HG03520 (cell line): Measurements from ENCODE around the gene SDK2.

Experiments used
- ATAC-seq: cut with Tn5 transposase; IDR thresholded peaks from one replicate; pipeline ENCODE4 v1.9.1; 2021; ENCODE audit warnings: mild to moderate bottlenecking, moderate library complexity; ENCODE audit not compliant: unreplicated experiment

Gene SDK2

DNA sequence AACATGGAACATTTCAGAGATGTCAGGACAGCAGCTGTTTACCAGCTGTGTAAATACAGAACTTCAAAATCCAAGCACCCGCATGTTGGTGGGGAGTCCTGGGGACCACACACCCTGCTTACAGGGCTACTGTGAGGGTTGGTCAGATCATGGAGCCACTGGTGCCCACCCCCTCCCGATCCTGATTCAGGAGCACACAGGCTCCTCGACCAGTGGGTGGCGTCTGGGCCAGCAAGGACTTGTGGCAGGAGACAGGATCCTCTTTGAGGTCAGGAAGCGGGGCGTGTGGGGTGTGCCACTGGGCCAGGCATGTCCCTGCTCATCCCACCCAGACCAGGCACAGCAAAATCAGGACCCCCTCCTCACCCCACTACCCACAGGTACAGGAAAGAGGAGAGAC is 83.6 kb downstream of the SDK2 start:
- ATAC-seq = no peak

DNA sequence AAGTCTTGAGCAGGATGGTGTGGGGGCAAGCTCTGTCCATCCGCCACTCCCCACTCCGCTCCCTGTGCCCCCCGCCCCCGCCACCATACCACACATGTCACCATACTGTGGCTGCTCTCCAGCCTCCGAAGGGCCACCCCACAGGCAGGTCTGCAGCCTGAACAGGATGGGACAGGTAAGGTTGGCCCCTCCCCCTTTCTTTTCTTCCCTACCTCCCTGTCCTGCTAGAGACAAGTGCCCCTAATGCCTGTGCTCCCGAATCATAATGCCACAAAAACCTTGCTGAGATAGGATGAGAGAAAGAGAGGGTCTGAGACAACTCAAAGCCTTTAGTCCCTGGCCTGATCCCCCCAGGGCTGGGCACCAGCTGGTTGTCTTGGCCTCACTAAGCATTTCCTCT is 84.7 kb downstream of the SDK2 start:
- ATAC-seq = no peak

DNA sequence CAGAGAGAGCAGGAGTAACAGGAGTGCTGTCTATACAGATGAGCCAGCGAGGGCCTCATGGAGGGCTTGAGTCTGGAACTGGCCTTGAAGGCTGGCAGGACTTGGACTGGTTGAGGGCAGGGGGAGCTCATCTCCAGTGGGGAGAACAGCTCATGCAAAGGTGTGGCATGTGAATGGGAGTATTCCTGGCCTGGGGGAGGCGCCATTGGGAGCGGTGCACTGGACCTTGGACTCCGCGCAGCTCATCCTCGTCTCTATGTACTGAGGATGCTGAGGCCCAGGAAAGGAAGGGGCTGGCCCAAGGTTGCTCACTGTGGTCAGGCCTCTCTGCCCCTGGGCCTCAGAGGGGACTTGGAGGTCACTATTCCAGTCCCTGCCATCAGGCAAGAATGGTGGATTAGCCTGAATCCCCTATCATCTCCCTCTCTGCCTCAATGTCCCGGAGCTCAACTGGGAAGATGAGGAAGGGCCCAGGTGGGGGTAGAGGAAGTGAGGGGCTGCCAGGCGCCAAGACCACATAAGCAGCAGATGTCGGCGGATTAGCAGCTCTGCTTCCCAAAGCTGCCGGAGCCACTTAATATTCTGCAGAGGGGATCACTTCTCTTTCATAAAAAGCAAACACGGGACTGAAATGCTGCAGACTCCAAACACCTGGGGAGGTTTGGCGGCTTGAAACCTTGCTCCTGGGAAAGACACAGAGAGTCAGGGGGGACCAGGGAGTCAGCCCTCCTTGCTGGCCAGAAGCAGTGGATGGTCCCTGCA is 88.9 kb downstream of the SDK2 start:
- no peak for ATAC-seq

DNA sequence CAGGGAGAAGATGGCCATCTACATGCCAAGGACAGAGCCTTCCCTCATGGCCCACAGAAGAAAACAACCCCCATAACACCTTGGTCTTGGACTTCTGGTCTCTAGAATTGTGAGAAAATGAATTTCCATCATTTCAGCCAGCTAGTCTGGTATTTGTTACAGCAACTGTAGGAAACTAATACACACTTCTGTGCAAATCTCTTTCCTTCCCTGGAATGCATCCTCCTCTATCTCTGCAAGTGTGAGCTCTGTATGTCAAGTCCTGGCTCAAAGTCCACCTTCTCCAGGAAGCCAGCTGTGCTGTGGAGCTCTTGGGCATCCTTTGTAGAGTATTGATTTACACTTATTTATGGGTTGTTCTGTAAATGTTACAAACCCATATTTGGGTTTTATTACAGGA is 89.7 kb downstream of the SDK2 start:
- no peak for ATAC-seq

DNA sequence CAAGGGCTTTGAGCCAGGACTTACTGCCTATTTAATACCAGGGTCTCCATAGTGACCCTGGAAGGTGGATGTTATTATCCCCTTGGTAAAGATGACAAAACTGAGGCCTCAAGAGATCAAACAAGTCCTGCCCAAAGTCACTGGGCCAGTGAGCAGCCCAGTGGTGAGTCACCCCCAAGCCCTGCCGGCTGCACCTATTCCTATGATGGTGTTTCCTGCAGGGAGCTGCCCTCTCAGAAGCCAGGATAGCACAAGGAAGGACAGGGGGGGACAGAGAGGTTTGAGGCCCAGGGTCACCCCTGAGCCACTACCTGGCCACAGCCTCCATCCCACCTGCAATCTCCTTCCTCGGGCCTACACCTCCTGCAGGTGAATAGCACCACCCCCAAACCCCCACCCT is 90.9 kb downstream of the SDK2 start:
- no peak for ATAC-seq

DNA sequence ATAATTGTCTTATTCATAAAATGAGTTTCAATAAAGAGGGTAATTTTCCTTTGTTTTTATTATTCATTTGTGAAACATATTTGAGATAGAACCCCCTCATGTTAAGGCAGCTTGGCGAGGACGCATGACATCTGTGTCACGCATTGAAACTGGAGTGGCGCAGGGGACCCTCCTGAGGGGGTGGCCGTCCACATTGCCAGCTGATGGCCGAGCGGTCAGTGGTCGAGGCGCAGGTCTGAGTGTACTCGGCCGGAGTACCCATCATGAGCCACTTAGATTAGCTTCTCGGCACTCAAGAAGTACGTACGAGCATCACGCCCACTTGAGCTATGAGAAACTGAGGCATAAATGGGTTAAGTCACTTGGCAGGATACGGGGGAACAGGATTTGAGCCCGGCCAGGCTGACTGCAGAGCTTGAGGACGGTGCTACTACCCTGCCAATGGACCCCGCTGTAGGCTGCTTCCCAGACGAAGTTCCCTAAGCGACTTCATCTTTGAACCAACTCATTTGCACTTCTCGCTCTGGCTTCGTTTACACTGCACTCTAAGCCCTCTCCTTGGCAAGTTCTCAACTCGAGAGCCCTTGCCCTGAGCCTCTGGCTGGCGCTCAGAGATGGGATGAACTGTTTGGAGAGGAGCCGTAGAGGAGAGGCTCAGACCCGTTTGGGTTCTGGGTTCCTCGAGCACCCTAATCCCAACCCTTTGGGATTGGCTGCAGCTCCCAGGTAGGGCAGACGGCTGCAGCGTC is 91.8 kb downstream of the SDK2 start:
- no peak for ATAC-seq

DNA sequence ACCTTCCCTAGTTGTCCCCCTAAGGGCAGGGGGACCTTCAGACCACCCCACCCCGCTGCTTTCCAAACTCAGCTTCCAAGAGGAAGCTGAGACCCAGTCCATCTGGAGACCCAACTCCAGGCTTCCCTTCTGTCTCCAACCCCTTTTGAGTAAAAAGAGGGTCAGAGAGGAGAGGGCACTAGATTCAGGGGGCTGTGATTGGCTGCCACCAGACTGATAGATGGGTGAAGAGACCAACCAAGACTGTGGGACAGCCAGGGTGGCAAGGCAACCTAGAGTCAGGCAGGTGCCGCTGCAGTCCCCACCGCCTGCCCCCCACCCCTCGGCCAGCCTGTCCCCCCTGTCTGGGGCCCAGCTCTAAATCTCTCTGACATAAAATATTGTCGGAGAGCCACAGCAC is 92.5 kb downstream of the SDK2 start:
- ATAC-seq = no peak

DNA sequence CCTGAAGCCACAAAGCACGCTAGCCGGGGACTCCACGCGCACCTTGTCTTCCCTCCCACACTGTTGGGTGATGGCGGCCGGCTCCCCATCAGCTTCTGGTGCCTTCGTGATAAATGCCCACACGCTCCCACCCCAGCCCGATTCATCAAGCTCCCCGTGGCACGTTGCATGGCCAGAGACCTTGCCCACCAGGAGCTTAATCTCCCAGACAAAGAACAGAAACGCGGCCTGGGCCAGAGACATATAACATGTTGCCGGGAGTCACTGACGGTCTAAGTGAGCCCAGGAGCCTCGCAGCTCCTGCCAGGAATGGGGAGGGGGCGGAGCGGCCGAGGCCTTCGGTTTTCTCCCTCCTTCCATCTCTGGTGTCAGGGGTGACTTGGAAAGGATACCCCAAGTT is 93.1 kb downstream of the SDK2 start:
- ATAC-seq = no peak

DNA sequence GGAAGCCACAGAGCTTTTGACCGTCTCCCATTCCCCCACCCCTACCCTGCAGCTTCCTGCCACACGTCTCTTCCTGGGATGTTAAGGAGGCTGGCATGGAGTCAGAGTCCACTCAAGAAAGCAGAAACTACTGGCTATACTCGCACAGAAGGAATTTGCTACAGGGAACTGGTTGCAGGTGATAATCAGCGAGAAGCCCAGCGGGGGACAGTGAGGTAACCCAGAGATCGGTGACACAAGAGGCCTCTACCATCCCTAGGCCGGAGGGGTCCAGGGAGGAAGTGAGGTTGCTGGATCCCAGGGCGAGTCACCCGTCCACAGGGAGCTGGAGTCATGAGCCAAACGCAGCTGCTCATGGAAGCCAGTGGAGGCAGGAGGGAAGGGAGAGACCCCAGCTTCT is 93.7 kb downstream of the SDK2 start:
- ATAC-seq = no peak

DNA sequence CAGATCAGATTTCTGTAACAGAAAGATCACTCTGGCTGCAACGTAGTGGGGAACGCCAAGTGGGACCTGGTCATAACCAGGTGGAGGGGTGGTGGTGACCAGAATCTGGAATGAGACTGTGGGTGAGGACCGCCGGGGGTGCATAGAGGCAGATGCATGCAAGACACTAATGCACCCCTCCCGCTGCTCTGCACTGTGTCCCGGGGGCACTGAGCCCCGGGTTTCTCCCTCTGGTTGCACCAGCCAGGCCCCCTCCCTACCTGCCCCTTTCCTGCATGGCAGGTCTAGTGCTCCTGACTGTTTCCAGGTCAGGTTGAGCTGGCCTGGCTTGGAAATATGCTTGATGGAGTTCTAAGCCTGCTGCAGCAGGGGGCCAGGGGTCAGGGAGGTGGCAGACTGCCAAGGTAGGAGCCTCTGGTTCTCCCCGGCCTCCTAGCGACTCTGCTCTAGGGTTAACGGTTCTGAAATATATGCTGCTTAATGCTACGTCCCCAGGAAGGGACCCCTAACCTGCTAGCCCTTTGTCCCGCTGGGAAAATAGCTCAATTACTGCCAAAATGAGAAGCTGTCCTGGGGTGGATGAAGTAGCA is 94.3 kb downstream of the SDK2 start:
- ATAC-seq = no peak

DNA sequence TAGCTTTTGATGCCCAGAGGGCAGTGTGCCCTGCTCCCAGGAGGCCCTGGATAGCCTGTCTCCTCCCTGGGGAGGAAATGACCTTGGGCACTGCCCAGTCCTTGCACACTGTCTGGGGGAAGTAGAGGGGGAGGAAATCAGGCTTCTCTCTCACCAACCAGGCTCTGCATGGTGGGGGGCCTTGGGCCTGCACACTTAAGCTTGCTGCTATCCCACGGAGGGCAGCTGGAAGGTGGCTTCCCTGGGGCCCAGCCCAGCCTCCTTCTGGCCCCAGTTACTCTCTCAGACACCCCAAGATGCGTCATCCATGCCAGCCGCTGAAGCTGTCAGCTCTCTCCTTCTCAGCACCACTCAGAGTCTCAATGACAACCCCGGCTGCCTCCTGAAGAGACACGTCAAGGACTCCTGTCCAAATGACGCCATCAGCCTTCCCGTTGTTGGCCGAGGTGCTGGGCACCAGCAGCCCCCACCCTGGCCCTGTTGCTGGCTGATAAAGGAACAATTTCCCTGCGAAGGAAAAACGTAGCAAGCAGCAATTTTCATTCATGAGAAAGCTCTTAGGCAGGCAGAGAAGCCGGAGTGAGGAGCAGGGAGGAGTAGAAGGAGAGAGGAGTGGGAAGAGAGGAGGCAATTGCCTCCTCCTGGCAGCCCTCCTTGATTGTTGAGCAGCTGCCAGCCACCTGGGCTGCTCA is 95.5 kb downstream of the SDK2 start:
- ATAC-seq = no peak

DNA sequence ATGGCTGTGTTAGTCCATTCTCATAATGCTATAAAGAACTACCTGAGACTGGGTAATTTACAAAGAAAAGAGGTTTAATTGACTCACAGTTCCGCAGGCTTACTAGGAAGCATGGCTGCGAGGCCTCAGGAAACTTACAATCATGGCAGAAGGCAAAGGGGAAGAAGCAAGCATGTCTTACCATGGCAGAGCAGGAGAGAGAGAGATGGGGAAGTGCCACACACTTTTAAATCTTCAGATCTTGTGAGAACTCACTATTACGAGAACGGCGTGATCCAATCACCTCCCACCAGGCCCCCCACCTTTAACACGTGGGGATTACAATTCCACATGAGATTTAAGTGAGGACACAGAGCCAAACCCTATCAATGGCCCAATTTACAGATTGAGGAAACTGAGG is 96.5 kb downstream of the SDK2 start:
- ATAC-seq = no peak

DNA sequence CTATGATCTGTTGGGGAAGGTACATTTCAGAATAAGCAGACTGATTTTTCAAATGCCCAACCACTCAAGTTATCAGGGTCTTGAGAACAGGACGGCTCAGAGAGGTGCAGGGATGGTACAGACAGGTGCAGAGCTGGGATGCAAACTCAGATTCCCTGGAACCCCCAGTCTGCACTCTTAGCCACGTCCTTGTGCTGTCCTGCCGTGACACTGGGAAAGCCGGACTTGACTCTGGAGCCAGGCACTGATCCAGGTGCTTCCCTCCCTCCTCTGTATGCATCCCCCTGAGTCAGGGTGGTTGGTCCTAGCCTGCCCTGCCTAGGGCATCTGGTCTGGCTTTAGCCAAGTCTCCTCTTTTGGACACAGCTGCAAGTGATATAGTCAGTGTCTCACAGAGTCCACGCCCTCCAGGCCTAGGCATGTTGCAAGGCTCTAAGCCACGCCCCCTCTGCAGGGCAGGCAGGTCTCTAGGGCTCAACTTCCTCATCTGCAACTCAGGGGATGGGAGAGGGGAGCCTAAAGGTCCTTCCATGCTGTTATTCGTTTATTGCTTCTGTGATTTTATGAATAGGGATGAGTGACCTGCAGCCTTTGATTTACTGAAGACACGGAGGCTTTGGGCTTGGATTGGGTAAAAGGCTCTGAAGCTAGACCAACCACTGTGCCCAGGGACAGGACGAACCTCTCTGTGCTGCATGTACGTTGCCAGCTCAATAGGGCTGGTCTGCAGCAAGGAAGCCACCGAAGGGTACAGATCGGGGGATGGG is 97.3 kb downstream of the SDK2 start:
- no peak for ATAC-seq

DNA sequence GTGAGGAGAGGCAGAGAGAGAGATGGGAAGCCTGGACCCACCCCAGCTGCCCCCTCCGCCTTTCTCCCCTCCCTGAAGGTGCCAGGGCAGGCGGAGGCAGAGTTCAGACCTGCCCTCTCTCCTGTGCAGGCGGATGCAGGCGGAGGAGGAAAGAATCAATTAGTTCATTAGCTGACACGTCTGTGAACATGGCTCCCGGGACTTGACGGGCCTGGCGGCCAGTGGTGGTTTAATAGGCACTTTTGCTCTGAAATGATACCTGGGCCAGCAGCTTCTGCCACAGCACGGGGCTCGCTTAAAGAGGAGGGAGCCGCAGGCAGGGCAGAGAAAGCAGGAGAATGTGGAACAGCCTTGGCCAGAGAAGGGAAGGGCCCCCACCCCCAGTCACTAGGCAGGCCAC is 98.1 kb downstream of the SDK2 start:
- no peak for ATAC-seq

DNA sequence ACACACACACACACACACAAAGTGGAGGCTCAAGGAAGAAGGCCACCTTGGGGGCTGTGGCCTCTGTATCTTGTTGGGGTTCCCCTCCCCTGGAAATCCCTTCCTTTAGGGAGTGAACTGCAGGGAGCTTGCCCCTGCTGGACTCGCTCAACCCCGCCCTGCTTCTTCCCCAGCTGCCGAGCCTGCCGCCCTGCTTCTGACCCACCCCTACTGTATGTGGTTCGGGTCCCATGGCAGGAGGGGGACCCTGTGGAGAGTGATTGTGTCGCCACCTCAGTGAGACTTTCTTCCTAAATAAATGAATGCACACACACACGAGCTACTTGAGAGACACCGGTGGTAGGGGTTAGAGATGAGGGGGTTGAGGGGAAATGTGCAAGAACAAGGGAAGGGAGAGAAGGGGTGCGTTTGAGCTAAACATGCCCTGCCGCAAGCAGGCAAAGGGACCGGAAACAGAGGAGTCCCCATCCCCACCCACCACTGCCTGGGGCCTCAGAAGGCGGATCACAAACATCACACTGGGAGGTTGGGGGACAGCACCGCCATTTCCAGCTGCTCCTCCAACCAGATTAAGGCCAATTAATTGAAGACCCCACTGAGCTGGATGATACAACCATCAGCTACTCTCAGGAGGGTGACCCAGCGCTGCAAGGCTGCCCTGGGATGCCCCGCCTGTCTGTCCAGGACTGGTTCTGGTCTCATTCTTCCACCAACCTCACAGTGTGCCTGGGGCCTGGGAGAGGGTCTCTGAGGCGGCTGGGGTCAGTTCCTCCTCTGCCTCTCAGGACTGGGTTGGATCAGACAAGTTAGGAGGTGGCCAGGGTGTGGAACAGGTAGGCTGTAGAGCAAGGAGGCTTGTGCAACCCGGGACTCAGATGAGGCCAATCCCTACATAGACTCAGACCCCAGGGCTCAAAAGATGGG is 98.9 kb downstream of the SDK2 start:
- no peak for ATAC-seq

DNA sequence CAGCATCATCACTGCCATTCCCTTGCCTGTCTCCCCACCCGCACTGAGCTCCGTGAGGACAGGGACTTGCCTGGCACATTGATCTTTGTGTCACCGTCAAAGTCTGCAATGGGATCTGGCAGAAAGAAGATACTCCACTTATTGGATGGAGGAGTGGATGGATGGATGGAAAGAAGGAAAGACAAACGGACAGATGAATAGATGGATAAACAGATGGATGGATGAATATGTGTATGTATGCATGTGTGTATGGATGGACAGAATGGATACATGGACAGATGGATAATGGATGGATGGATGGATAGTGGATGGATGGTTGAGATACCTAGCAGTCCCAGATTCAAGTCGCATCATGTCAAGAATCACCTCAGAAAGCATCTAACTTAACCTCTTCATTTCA is 99.9 kb downstream of the SDK2 start:
- ATAC-seq = no peak

DNA sequence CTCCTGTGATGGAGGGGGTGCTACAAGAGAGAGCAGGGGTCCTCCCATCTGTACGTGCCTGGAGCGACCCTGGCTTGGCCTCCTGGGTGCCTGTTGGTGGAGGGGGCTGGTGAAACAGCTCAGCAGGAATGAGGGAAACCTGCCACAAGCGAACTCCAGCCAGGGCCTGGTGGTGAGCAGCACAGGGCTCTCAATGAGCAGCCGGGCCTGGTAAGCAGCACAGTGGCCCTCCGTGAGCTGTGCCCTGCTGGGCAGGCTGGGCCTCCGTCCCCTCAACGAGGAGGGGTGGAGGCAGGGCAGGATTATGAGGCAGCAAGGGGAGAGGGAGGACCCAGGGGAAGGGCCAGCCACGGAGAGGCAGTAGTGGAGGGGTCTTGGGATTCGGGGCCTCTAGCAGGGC is 101.9 kb downstream of the SDK2 start:
- ATAC-seq = no peak

DNA sequence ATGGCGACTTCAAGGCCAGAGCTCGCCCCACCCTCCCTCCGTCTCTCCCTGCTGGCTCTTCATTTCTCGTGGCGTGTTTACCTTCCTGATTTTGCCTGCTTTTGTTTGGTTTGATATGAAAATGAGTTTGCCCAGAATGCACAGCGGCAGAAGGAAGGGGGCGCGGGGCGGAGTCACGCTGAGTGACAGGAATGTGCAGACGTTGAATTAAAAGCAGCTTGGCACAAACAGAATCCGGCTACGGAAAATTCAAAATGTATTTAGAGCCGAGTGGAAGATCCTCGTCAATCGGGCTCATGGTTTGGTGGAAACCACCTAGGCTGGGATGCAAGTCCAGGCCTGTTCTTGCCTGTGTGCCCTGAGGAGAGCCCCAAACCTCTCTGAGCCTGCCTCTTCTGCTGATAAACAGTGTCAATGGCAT is 102.7 kb downstream of the SDK2 start:
- no peak for ATAC-seq

DNA sequence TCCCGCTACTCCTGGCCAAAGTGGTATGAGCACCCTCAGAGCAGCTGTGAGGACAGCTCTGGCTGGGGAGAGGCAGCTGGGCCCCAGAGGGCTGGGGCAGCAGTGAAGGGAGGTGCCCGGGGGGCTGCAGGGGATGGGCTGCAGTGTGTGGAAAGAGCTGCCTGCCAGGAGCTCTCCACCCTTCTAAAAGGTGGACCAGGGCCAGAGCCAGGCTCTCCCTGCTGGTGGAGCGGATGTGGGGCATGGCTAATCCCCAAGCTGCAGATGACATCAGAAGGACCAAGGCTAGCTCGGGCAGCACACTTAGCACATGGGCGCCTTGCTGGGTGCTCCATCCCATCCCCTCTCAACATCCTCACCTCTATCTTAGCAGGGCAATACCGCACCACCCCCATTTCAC is 103.1 kb downstream of the SDK2 start:
- ATAC-seq = no peak

DNA sequence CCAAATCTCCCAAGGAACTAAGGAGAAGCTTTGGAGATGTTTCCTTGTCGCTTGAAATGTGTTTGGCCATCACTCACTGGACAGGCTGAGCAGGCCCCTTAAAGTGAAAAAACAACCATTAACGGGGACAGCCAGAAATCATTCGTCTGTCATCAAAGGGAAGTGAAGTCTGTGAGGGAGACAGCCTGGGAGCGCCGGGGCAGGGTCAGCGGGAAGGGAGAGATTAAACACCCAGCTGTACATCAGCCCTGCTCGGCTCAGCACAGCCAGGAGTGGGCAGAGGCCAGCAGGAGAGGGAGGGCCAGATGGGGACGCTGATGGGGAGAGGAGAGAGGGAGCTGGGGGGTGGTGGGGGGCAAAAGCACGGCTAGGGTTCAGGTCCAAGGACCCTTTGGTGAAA is 105.1 kb downstream of the SDK2 start:
- no peak for ATAC-seq
